ENCODE results near the gene ENDOV. TPM values are rescaled to one million over a fixed set of nuclear protein-coding genes. Genes with fewer than 3 reads are reported as not detected.

ENDOV gene
- total and polyA plus RNA-seq, 2 of the 13 experiments (the other 11 are each of a cell fraction or from before 2014, with no cell fraction given) = 15.1 to 17.1 TPM

DNA sequence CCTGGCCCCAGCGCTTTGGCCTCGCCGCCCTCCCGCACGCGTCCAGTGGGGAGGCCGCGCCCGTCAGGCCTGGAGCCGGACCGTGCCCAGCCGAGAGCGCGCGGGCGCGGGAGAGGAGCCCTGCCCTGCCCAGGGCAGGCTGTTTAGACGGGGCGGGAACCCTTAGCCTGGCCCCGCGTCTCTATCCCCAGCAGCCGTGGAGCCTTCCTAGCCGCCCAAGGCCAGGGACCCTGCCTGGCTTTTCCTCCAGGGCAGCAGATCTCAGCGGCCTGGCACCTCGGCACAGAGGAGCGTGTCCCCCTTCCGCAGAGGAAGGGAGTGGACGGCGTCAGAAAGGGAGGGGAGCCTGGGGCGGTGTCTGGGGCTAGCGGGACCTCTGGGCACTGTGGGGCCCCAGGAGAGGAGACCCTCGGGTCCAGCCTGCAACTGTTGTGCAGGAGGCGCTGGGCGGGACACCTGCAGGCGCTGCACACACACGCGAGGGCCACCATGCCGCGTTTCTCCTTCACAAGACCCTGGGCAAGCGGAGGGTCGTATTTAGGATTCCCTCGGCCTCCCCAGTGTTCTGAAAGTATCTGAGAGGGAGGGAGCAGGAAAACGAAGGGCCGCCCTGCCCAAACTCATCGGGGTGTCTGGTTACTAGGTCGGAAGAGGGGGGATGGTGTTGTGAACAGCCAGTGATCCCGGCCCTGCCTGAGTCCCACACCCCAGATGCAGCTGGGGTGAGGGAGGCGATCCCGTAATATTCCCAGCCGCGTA lies 63.7 kb downstream of the ENDOV start (continued):
- TF ChIP-seq KLF9 (CRISPR knock-in tag; IDR thresholded peaks at IDR 0.05; ENCODE audit: low read depth) (no peak), CBFB (CRISPR knock-in tag; IDR thresholded peaks at IDR 0.05) (no peak), ZNF883 (CRISPR knock-in tag; IDR thresholded peaks at IDR 0.05; ENCODE audit: not compliant biosample characterization) (peak; percentile 5), ZNF780A (CRISPR knock-in tag; IDR thresholded peaks at IDR 0.05) (no peak), HOMEZ (CRISPR knock-in tag; IDR thresholded peaks at IDR 0.05; ENCODE audit: low read depth) (no peak), ZBTB33 (CRISPR knock-in tag; IDR thresholded peaks at IDR 0.05) (no peak), ZNF777 (CRISPR knock-in tag; IDR thresholded peaks at IDR 0.05) (peak; percentile 71), TFDP2 (CRISPR knock-in tag; IDR thresholded peaks at IDR 0.05) (no peak), AHR (CRISPR knock-in tag; IDR thresholded peaks at IDR 0.05) (no peak), NRL (CRISPR knock-in tag; IDR thresholded peaks at IDR 0.05; ENCODE audit: borderline replicate concordance) (peak; percentile 44), ZNF773 (CRISPR knock-in tag; IDR thresholded peaks at IDR 0.05; ENCODE audit: borderline replicate concordance) (no peak)
